SIG-M5 treated with dmso at 0.1 percent for 504 hours (cell line): ENCODE results near the gene SULT6B1.
"Not testable (repeated sequence)": the region's sequence is repeated elsewhere in the genome, so short reads cannot be mapped to it uniquely, and the experiment has no call there.

Experiments used
- DNase-seq: peaks from one replicate; lab custom pipeline; 2025; ENCODE audit not compliant: unreplicated experiment; lab: John Stamatoyannopoulos, UW

The SULT6B1 gene

DNA sequence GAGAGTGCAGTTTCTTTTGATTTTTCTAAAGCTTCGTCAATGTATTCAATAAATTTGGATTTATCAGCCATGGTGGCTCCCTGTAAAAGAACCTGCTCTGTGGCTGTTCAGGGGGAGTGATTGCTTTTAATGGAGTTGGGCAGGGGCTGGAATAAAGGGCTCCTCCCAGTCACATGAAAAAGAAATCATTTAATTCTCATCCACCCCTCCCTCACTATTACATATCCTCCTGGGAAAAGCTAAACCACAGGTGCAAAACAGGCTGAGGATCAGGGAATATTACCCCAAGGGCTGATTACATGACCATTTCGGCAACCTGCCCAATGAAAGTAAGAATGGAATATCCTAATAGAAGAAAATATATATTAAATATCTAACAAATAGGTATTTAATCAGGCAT is at the start of gene SULT6B1:
Gene SULT6B1, minus strand, starts transcription at position 101 of the 400 bp plus-strand sequence. Its CDS starts 30 bp downstream, at position 71.
- no peak for DNase-seq

- DNase-seq = no peak
Measured at GRCh38 chr2:37232131-37232933, 43.9 kb upstream of the SULT6B1 start.

GRCh38 chr2:37231241-37232130 is 43.0 kb upstream of the SULT6B1 start, which contains the start of the genes CEBPZ and NDUFAF7:
Gene CEBPZ, minus strand, starts transcription at chr2:37231596. Its CDS starts 29 bp downstream, at chr2:37231567.
Gene NDUFAF7, plus strand, starts transcription at chr2:37231658. Its CDS starts 48 bp downstream, at chr2:37231706.
- peak; percentile 95 for DNase-seq

DNA sequence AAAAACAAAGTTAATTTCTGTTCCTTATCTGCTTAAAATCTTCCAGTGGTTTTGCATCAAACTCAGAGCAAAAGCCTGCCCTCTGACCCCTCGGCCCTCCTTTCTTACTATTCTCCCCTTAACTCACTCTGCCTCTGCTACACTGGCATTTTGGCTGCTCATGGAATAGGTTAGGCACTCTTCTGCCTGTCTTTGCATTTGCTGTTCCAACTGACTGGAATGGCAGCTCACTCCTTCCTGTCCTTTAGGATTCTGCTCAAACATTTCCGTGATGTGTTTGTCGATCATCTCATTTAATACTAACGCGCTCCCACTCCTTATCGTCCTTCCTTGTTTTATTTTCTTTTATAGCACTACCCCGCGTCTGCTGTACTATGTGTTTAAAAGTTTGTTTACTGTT is 42.1 kb upstream of the SULT6B1 start:
- peak; percentile 8 for DNase-seq

- no peak for DNase-seq
Measured at GRCh38 chr2:37228788-37229187, 40.3 kb upstream of the SULT6B1 start.

DNA sequence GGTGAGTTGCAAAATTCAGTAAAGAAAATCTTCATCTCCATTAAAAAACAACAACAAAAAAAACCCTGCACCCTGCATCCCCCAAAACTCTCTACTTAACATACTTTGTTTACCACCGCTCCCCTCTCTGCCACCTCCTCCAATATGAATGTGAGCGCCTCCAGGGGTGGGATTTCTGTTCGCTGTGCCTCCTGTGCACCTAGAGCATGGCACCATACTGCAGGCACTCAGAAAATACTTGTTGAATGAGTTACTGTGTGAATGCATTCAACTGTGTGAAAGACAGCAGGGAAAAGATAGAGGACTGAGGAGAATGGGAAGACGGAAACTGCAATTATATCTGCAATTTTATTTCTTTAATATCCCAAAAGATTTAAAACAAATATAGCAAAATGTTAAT is 38.4 kb upstream of the SULT6B1 start:
- DNase-seq = no peak

GRCh38 chr2:37225129-37225528 is 36.7 kb upstream of the SULT6B1 start:
- not testable (repeated sequence) for DNase-seq

DNA sequence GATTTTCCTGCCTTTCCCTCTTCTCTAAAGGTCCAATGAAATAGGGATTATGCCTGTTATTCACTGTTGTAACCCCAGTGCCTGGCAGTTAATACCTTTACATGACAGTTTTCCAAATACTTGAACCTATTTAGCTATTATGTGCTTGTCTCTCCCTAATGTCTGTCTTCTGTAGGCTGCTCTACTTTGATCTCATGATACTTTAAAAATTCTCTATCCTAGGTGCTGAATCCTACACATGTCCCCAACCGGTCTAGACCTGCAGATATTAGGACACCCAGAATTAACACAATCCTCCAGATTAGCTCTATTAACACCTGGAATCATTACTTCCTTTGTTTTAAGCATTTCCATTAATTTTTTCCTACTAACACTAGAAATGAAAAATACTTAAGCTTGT is 35.6 kb upstream of the SULT6B1 start:
- DNase-seq = no peak

- no peak for DNase-seq
Measured at GRCh38 chr2:37223131-37223530, 34.7 kb upstream of the SULT6B1 start.

DNA sequence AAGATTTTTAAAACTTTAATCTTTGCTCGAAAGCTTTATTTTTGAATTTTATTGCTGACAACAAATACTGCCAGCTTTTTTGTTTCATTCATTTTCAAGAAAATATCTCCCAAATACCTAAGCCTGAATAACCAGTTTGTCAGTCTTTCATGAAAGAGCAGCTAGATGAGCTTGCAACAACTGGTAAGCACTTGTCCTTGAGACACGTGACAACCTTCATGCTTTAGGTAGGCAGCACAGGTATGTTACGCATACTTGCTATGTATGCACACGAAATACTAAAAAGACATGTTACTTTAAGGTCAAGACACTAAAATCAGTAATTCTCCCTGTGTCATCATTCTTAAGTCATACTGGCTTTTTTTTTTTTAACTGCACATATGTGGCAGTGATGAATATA is 30.6 kb upstream of the SULT6B1 start:
- no peak for DNase-seq

- DNase-seq = no peak
Measured at GRCh38 chr2:37215250-37215649, 26.8 kb upstream of the SULT6B1 start.

DNA sequence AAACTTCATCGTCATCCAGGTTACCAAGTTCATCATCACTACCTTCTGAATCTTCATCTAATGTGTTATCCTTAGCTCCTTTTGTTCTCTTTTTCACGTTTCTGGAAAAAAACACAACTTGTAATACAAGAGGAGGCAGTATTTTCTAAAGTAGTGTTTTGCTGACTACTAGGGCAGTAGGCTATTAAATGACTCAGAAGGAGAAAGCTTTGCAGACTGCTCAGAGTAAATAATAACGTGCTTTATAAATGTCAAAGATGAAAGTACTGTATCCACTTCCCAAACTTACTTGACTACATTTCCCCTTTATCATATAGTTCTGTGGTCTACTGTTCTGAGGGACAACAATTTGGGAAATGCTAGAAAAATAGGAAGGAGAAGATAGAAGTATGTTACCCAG is 23.5 kb upstream of the SULT6B1 start:
- no peak for DNase-seq

GRCh38 chr2:37211212-37211611 is 22.7 kb upstream of the SULT6B1 start:
- no peak for DNase-seq

DNA sequence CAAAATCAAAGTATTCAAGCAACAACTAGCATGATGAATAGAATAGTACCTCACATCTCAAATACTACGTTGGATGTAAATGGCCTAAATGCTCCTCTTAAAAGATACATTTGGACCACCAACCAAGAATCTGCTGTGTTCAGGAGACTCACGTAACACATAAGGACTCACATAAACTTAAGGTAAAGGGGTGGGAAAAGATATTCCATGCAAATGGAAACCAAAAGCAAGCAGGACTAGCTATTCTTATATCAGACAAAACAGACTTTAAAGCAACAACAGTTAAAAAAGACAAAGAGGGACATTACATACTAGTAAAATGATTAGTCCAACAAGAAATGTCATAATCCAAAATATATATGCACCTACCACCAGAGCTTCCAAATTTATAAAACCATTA is 18.3 kb upstream of the SULT6B1 start:
- DNase-seq = not testable (repeated sequence)

DNA sequence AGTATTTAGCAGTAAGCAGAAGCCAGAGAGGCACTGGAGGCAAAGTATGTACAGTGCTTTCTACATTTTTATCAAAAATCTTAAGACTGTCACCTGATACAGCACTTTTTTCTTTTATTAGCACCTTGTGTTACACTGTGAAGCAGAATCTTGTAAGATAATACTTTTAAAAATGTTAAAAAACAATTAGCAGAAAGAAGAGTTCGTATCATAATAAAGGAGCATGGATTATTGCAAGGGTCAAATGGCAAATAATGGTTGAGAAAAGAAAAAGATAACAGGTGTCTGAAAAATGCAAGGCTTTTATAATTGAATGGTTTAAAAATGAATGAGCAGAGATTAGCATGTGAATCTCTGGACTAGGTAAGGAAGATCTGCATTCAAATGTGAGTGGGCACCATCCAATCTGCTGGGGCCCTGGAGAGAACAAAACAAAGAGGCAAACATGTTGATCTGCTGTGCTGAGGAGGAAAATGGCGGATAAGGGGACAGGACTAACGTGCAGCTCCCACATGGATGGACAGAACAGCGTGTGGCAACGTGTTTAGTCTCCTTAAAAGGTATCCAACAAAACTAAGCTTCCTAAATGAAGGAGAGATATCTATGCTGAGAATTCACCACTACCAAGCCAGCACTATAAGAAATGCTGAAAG is 17.3 kb upstream of the SULT6B1 start:
- no peak for DNase-seq

DNA sequence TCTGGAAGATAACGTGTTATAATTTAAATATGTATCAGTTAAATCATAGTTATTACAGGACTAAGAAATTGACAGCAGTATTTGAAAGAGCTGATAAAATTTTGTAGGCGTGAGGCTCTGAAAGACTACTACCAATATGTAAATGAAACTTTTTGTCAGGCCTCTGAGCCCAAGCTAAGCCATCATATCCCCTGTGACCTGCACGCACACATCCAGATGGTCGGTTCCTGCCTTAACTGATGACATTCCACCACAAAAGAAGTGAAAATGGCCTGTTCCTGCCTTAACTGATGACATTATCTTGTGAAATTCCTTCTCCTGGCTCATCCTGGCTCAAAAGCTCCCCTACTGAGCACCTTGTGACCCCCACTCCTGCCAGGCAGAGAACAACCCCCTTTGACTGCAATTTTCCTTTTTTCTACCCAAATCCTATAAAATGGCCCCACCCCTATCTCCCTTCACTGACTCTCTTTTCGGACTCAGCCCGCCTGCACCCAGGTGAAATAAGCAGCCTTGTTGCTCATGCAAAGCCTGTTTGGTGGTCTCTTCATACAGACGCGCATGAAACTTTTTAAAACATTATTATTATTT is 16.7 kb upstream of the SULT6B1 start:
- DNase-seq = not testable (repeated sequence)

DNA sequence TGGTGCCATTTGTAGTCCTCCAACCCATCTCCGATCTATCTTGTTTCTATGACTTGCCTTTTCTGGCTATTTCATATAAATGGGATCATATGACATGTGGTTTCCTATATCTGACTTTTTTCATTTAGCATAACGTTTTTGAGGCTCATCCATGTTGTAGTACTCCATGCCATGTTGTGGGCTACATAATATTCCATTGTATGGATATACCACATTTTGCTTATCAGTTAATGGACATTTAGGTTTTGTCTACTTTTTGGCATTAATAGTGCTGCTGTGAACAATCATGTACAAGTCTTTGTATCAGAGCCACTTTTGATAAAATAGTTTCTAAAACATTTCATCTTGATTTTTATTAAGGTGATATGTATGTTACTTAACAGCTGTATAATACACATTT is 15.2 kb upstream of the SULT6B1 start:
- no peak for DNase-seq

DNA sequence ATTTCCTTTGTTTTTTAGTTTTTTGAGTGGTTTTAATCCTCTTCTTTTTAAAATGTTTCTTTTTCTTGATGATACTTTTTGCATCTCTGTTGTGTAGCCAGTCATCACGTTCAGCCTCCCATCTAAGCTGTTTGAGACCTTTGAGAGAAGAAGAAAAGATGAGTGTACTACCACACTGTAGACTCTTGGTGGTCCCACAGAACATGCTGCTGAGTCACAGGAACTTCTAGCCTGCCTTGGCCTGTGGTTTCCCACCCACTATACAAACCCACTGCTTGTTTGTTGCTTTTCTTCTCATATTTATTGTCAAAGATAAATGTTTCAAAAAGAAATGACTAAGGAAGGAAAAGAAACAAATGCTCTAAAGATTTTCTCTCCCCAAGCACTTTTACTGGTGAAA is 13.3 kb upstream of the SULT6B1 start:
- DNase-seq = peak; percentile 65

- DNase-seq = no peak
Measured at GRCh38 chr2:37201208-37201607, 12.7 kb upstream of the SULT6B1 start.

DNA sequence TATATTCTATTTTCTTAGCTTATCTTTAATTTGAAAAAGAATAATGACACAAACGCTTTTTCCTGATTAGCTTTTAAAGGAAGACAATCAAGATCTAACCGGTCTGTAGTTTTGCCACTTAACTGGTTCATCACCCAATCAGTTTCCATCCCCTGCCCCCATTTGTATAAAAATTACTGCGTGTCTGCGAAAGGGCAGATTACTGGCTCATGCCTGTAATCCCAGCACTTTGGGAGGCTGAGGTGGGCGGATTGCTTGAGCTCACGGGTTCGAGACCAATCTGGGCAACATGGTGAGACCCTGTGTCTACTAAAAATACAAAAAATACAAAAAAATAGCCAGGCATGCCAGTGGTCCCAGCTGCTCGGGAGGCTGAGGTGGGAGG is 10.2 kb upstream of the SULT6B1 start:
- no peak for DNase-seq
